ENCODE data around the gene MTHFD1L. TPM values are rescaled to one million over a fixed set of nuclear protein-coding genes. Genes with fewer than 3 reads are reported as not detected.

The MTHFD1L gene
- total RNA-seq, 4 donors from 2014 or later: 3.0 to 9.4 (median 5.2) TPM

- no peak for TF ChIP-seq POLR2AphosphoS5 (IDR thresholded peaks at IDR 0.05)
- no peak for TF ChIP-seq CTCF (IDR thresholded peaks at IDR 0.05)
- no peak for TF ChIP-seq EP300 (IDR thresholded peaks at IDR 0.05)
- TF ChIP-seq POLR2A (IDR thresholded peaks at IDR 0.05): no peak
- 58% methylated on average over 12 of the region's 12 CpGs for WGBS
- Histone ChIP-seq H3K9me3 (no peaks in the 10 kb centered on the region), H3K4me3 (no peak overlapping the region), H3K27ac (no peak overlapping the region), H3K27me3 (no peaks in the 10 kb centered on the region), H3K4me1 (no peaks in the 10 kb centered on the region), H3K36me3 (no peaks in the 10 kb centered on the region)
- no peak for DNase-seq (ENCODE audit: low spot score in 2 of 2)
These were observed 186.6 kb downstream of the MTHFD1L start for GRCh38 chr6:151052021-151052646.

- no peaks in the 10 kb centered on the region for H3K27me3 ChIP-seq
- no peak for TF ChIP-seq POLR2A (IDR thresholded peaks at IDR 0.05)
- no peak for TF ChIP-seq POLR2AphosphoS5 (IDR thresholded peaks at IDR 0.05)
- no peak for TF ChIP-seq CTCF (IDR thresholded peaks at IDR 0.05)
- TF ChIP-seq EP300 (IDR thresholded peaks at IDR 0.05): no peak
- H3K27ac ChIP-seq: no peak overlapping the region
- 59% methylated on average over 8 of the region's 8 CpGs for WGBS
- no peaks in the 10 kb centered on the region for H3K4me1 ChIP-seq
- DNase-seq (ENCODE audit: low spot score in 2 of 2): no peak
- no peaks in the 10 kb centered on the region for H3K36me3 ChIP-seq
- no peaks in the 10 kb centered on the region for H3K9me3 ChIP-seq
- no peak overlapping the region for H3K4me3 ChIP-seq
These were observed 188.8 kb downstream of the MTHFD1L start for GRCh38 chr6:151054306-151054705.

DNA sequence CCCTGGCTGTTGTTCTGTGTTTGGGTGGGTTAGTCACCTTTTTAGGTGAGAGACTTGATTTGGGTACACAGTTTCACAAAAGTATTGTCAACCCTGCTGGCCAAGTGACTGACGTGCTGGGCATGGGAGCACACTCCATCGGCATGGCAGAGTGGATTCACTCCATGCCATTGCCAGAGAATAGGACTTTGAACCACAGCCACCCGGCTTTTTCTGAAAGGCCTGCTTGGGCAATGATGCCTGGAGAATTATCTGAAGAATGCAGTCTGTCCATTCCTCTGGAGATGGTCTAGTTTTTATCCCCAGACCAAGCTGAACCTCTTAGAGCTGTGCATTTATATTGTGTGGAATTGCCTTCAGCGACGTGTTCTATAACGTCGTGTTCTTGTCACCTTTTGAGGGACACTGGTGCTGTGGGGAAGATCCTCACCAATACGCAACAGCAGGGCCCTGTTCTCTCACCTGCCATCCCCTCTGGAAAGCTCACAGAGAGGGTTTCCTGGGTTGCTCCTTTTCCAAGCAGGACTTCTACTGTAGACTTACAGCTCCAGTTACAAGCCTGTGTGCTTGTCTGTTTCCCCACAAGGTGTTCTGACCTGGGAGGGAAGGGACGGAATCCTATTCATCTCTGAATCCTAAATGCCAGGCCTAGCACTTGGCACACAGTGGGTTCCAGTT is 190.9 kb downstream of the MTHFD1L start:
- Histone ChIP-seq H3K4me3 (no peak overlapping the region), H3K27ac (no peak overlapping the region), H3K4me1 (no peaks in the 10 kb centered on the region), H3K9me3 (no peaks in the 10 kb centered on the region), H3K27me3 (no peaks in the 10 kb centered on the region), H3K36me3 (no peaks in the 10 kb centered on the region)
- no peak for TF ChIP-seq CTCF (IDR thresholded peaks at IDR 0.05)
- TF ChIP-seq POLR2A (IDR thresholded peaks at IDR 0.05): no peak
- no peak for TF ChIP-seq POLR2AphosphoS5 (IDR thresholded peaks at IDR 0.05)
- TF ChIP-seq EP300 (IDR thresholded peaks at IDR 0.05): no peak
- no peak for DNase-seq (ENCODE audit: low spot score in 2 of 2)
- 90% methylated on average over 9 of the region's 9 CpGs for WGBS

DNA sequence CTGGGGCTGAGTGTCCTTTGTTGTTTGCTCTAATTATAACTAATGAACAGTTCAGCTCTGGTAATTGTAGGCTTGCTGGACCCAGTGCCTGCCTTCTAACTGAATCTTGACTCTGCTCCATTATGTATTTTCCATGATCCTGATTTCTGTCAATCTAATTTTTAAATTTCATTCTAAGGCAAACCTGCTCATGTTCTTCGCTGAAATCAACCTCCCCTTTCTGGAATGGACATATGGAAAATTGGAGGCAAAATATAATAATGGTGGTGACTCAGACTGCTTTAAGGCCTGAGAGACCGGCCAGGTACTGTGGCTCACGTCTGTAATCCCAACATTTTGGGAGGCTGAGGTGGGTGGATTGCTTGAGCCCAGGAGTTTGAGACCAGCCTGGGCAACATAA is 191.6 kb downstream of the MTHFD1L start:
- WGBS: 93% methylated on average over 3 of the region's 3 CpGs
- no peaks in the 10 kb centered on the region for H3K36me3 ChIP-seq
- H3K4me3 ChIP-seq: no peak overlapping the region
- no peak for DNase-seq (ENCODE audit: low spot score in 2 of 2)
- TF ChIP-seq POLR2A (IDR thresholded peaks at IDR 0.05): no peak
- no peak for TF ChIP-seq EP300 (IDR thresholded peaks at IDR 0.05)
- TF ChIP-seq POLR2AphosphoS5 (IDR thresholded peaks at IDR 0.05): no peak
- TF ChIP-seq CTCF (IDR thresholded peaks at IDR 0.05): no peak
- H3K27me3 ChIP-seq: no peaks in the 10 kb centered on the region
- no peaks in the 10 kb centered on the region for H3K9me3 ChIP-seq
- no peaks in the 10 kb centered on the region for H3K4me1 ChIP-seq
- no peak overlapping the region for H3K27ac ChIP-seq

DNA sequence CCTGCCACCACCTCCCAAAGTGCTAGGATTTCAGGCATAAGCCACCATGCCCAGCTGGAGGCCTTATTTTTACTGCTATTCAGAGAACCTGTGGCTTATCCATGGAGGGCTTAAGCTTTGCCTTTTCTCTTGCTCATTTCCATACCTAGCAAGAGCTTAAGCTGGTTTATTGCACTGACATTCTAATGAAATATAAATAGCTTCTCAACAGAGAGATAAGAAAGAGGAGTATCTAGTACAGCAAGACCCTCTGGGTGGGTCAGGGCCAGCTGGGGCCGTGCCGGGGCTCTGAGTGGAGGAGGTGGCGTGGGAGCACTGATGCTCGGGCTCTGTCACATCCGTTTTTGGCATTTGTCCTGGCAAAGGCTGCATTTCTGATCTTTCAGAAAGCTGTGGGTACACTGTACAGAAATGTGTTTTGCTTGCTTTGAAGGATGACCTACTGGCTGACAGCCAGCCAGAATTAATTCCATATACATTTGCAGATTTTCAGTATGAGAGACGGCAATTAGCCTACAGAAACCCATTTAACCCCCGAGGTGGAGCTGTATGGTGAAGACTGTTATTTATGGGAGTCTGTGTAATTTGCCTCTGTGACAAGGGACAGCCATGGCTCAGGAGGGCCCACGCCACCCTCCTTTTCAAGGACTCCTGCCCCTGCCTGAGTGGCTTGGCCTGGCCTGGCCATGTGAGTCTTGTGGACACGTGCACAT is 192.7 kb downstream of the MTHFD1L start:
- Histone ChIP-seq H3K4me1 (peaks cover 4% of the 10 kb centered on the region), H3K4me3 (no peak overlapping the region), H3K9me3 (no peaks in the 10 kb centered on the region), H3K27ac (no peak overlapping the region), H3K36me3 (no peaks in the 10 kb centered on the region), H3K27me3 (no peaks in the 10 kb centered on the region)
- DNase-seq (ENCODE audit: low spot score in 2 of 2): no peak
- WGBS: 62% methylated on average over 7 of the region's 9 CpGs
- TF ChIP-seq POLR2A (IDR thresholded peaks at IDR 0.05): no peak
- TF ChIP-seq EP300 (IDR thresholded peaks at IDR 0.05): no peak
- no peak for TF ChIP-seq POLR2AphosphoS5 (IDR thresholded peaks at IDR 0.05)
- TF ChIP-seq CTCF (IDR thresholded peaks at IDR 0.05): no peak
